Aorta (tissue), 5 donors: ENCODE data around the gene VTI1A. TPM values are rescaled to one million over a fixed set of nuclear protein-coding genes. Genes with fewer than 3 reads are reported as not detected.
A peak's percentile ranks its signal among the peaks of the same experiment; 100 is the strongest.

Experiments used
- ATAC-seq: fragments of 200-7000 bp; cut with Tn5 transposase; one replicate; pipeline ENCODE4 v1.9.1; 2022; ENCODE audit warnings: moderate library complexity; ENCODE audit not compliant: low FRiP score
- DNase-seq, 2 donors: peaks; one replicate each; pipeline ENCODE4 v3.0.0-alpha.2; 2020
- H3K27ac ChIP-seq, 2 donors: one replicate each; pipeline ENCODE4 v1.5.1; 2013; ENCODE audit warnings: low read length in 2 of 2, mild to moderate bottlenecking in 2 of 2, moderate library complexity in 2 of 2, control low read depth in 1 of 2, inconsistent platforms in 1 of 2, low read depth in 1 of 2
- H3K27me3 ChIP-seq, 2 donors: one replicate each; pipeline ENCODE4 v1.6.1; 2013; ENCODE audit warnings: control low read depth in 1 of 2, low read length in 1 of 2, mild to moderate bottlenecking in 1 of 2, moderate library complexity in 1 of 2; ENCODE audit not compliant: insufficient read depth in 2 of 2, control insufficient read depth in 1 of 2
- H3K36me3 ChIP-seq, 2 donors: one replicate each; pipeline ENCODE4 v1.6.1; 2013; ENCODE audit warnings: control low read depth in 1 of 2, low read length in 1 of 2, mild to moderate bottlenecking in 1 of 2; ENCODE audit not compliant: insufficient read depth in 2 of 2, control insufficient read depth in 1 of 2
- H3K4me1 ChIP-seq, 2 donors: one replicate each; pipeline ENCODE4 v1.6.1; 2013; ENCODE audit warnings: low read length in 2 of 2, control low read depth in 1 of 2, mild to moderate bottlenecking in 1 of 2, moderate library complexity in 1 of 2; ENCODE audit not compliant: insufficient read depth in 2 of 2, control insufficient read depth in 1 of 2
- H3K4me3 ChIP-seq, 2 donors: one replicate each; pipeline ENCODE4 v1.5.1; 2013; ENCODE audit warnings: low read length in 2 of 2, control low read depth in 1 of 2, mild to moderate bottlenecking in 1 of 2
- H3K9me3 ChIP-seq: one replicate; pipeline ENCODE4 v1.6.1; 2013; ENCODE audit warnings: mild to moderate bottlenecking, low read length; ENCODE audit not compliant: control insufficient read depth
- WGBS, 2 donors: extraction: QIAGEN DNeasy Blood & Tissue Kit; methylation state at CpG; one replicate each; pipeline ENCODE4 v1.1.7; 2013; 5-methylcytosine and 5-hydroxymethylcytosine counted together
- intact Hi-C, 2 donors: fragments of 100-400 bp; cut with DNase I; formaldehyde crosslinking; loops; one replicate each; pipeline versions ENCODE4 v1.14.2 to v1.15.0; 2022
- polyA plus RNA-seq, 2 donors: library from polyadenylated mRNA; stranded (reverse); fragments of 200-250 nt; gene quantifications; one replicate each; pipeline ENCODE4 v1.2.3, GENCODE V29; 2013
- total RNA-seq, 2 donors: library from RNA; stranded (reverse); fragmentation: NEBNext Ultra II Directional; extraction: Animal tissue kit (Norgen Biotek cat#: 25700); gene quantifications; one replicate each; pipeline ENCODE4 v1.2.1, GENCODE V29; 2021
- donor health status: healthy with polysubstance abuse.
- donor health status: Bipolar disorder and iron deficiency.
- donor health status: DM: no; HTN: no; CAD: no.
- donor health status: DM: no; HTN: no; CAD: no.
- donor health status: DM: yes; HTN: yes; CAD: no.

The VTI1A gene
- total and polyA plus RNA-seq, 4 donors: 8.6 to 43.1 (median 23.2) TPM

DNA sequence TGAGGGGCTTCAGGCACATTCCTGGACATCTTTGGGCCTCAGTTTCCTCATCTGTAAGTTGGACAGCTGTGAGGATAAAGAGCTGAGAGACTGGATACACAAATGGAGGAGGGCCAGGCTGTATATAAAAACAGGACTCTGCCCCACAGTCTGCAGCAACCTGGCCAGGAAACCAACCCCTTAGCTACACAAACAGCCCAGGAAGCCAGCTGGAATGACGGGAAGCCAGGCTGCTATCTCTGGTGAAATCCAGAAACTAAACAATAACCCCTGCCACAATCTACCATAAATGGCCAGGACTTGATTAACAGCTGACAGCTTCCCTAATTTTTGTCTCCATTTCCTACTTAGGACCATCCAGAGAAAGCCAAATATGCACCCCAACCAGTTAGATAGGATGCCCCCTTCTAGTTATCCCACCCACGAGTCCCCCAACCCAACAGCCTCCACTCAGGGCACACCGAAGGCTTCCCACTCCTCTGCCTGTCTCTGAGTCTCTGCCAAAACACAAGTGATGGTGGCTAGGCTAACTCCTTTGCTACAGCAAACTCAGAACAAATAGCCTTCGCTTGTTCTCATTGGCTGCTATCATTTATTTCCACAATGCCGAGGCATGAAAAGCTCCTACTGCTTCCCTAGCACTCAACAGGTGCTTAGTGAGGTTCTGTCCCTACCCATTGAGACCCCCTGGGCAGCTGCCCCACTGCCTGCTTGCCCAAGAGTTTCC lies 393.1 kb downstream of the VTI1A start:
- intact Hi-C loops: loop anchor here in 1 of 2 donors (10.0 kb wide), 1 partner anchor 45 kb away; no protein-coding TSS in a partner anchor
- no peak overlapping the region for H3K4me3 ChIP-seq
- no peak for ATAC-seq
- 91 to 94% methylated on average over 5 of the region's 5 CpGs for WGBS, 2 donors
- no peak for DNase-seq
- no peaks in the 10 kb centered on the region for H3K36me3 ChIP-seq
- no peak overlapping the region for H3K27ac ChIP-seq
- no peaks in the 10 kb centered on the region for H3K4me1 ChIP-seq
- H3K9me3 ChIP-seq: no peaks in the 10 kb centered on the region
- H3K27me3 ChIP-seq: no peaks in the 10 kb centered on the region

DNA sequence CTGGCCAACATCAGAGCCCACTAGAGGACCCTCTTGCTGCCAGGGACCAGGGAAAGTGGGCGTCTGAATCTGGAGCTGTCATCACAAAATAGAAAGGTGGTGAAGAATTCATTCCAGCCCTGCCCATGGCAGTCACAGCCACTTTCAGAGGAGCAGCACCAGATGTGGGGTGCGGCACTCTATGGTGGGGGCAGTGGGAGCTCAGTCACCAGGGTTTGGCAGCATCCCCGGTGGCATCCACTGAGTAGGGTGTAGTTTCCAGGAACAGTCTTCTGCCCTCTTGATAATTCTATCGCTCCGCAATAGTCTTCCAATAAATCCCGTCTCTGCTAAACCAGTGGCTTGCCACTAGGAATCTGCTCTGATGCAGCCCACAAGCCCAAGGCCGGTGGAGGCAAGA lies 394.5 kb downstream of the VTI1A start:
- Histone ChIP-seq H3K4me3 (no peak overlapping the region), H3K4me1 (no peaks in the 10 kb centered on the region), H3K27me3 (no peaks in the 10 kb centered on the region), H3K36me3 (no peaks in the 10 kb centered on the region), H3K27ac (no peak overlapping the region), H3K9me3 (no peaks in the 10 kb centered on the region)
- DNase-seq (no peak), ATAC-seq (no peak)
- intact Hi-C loops: no loop called here
- WGBS, 2 donors: 92 to 96% methylated on average over 7 of the region's 7 CpGs

DNA sequence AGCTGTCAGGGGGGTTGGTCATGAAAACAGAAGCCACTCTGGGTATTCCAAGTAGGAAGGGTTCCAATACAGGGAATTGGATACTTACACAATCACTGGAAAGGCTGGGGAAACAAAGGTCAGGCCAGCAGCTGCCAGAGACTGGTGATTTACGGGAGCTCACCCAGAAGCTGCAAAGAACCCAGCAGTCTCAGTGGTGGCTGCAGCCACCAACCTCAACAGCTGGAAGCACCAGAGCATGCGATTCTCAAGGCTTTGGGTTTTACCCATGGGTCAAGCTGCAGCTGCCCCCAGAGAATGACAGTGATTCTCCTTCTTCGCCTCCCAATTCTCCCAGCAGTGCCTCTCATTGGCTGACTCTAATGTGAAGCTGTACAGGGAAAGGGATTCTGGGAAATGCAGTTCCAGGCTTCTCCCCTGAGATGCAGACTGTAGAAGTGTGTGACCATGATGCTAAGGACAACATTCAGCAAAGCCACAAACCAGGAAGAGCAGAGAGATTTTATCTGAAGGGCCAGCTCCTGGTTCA lies 395.9 kb downstream of the VTI1A start:
- 79% methylated on average over 3 of the region's 3 CpGs for WGBS, 2 donors
- peaks cover 2% of the 10 kb centered on the region for H3K9me3 ChIP-seq
- peak; percentile 40 for ATAC-seq

DNA sequence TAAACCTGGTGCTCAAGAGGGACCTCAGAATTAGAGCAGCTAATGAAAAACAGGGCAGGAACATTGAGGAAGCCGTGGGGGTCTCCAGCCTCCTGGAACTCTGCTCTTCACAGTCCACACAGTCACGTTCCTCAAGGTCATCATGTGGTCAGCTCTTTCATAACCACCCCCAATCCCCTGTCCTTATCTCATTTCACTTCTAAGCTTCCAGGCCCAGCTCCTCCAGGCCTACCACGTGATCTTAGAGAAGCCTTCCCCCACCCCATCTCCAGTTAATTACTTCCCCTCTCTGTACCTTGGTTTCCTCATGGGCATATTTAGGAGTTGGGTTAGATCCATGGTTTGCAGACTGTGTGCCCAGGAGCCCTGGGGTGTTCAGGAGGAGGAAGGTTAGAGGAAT lies 396.6 kb downstream of the VTI1A start:
- no peak overlapping the region for H3K4me3 ChIP-seq
- DNase-seq (no peak), ATAC-seq (no peak)
- no peaks in the 10 kb centered on the region for H3K36me3 ChIP-seq
- H3K27ac ChIP-seq: no peak overlapping the region
- peaks cover 2% of the 10 kb centered on the region for H3K9me3 ChIP-seq
- H3K27me3 ChIP-seq: no peaks in the 10 kb centered on the region
- H3K4me1 ChIP-seq: no peaks in the 10 kb centered on the region
- WGBS, 2 donors: 84 to 85% methylated on average over 3 of the region's 3 CpGs
- intact Hi-C loops: no loop called here

More for the DNA sequence above, 395.9 kb downstream of the VTI1A start:
- H3K4me3 ChIP-seq: no peak overlapping the region
- no peaks in the 10 kb centered on the region for H3K27me3 ChIP-seq
- no peak for DNase-seq
- H3K4me1 ChIP-seq: no peaks in the 10 kb centered on the region
- H3K36me3 ChIP-seq: no peaks in the 10 kb centered on the region
- no peak overlapping the region for H3K27ac ChIP-seq
- intact Hi-C loops: no loop called here

GRCh38 chr10:112844681-112845544 lies 397.9 kb downstream of the VTI1A start:
- 86 to 94% methylated on average over 27 of the region's 27 CpGs for WGBS, 2 donors
- H3K27me3 ChIP-seq: no peaks in the 10 kb centered on the region

GRCh38 chr10:112847778-112848177 lies 400.8 kb downstream of the VTI1A start:
- 98 to 99% methylated on average over 2 of the region's 2 CpGs for WGBS, 2 donors
- intact Hi-C loops: no loop called here
- Histone ChIP-seq H3K27me3 (no peaks in the 10 kb centered on the region), H3K4me1 (no peaks in the 10 kb centered on the region), H3K27ac (no peak overlapping the region), H3K36me3 (no peaks in the 10 kb centered on the region), H3K9me3 (peaks cover 2% of the 10 kb centered on the region), H3K4me3 (no peak overlapping the region)
- DNase-seq (no peak), ATAC-seq (no peak)

More at GRCh38 chr10:112844681-112845544, 397.9 kb downstream of the VTI1A start:
- H3K4me3 ChIP-seq: no peak overlapping the region
- H3K4me1 ChIP-seq: no peaks in the 10 kb centered on the region
- no peak overlapping the region for H3K27ac ChIP-seq
- H3K9me3 ChIP-seq: peaks cover 2% of the 10 kb centered on the region
- intact Hi-C loops: no loop called here
- H3K36me3 ChIP-seq: no peaks in the 10 kb centered on the region
- ATAC-seq: no peak
- DNase-seq: no peak

DNA sequence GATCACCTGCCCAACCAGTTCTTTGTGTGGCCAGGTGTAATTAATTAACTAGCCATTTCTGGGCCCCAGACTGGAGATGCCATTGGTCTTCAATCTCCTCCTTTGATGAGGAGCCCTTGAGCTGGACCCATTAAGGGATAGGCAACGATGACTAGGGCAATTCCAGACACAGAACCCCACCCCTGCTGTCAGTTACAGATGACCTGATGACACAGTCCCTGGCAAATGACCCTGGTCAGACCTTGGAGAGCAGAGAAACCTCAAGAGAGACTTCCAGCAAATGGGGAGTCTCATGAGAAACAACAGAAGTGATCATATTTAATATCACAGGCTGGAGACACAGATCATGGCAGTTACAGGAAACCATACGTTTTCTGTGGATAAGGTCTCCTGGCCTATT lies 401.2 kb downstream of the VTI1A start:
- no peaks in the 10 kb centered on the region for H3K36me3 ChIP-seq
- H3K4me3 ChIP-seq: no peak overlapping the region
- H3K27ac ChIP-seq: no peak overlapping the region
- ATAC-seq (no peak), DNase-seq (no peak)
- no peaks in the 10 kb centered on the region for H3K27me3 ChIP-seq
- peaks cover 2% of the 10 kb centered on the region for H3K9me3 ChIP-seq
- intact Hi-C loops: no loop called here
- WGBS, 2 donors: 83 to 91% methylated on average over 2 of the region's 2 CpGs
- no peaks in the 10 kb centered on the region for H3K4me1 ChIP-seq

GRCh38 chr10:112848868-112849430 lies 401.9 kb downstream of the VTI1A start:
- WGBS, 2 donors: 93 to 98% methylated on average over 3 of the region's 3 CpGs
- no peaks in the 10 kb centered on the region for H3K27me3 ChIP-seq
- H3K36me3 ChIP-seq: no peaks in the 10 kb centered on the region
- no peak overlapping the region for H3K4me3 ChIP-seq
- H3K9me3 ChIP-seq: peaks cover 2% of the 10 kb centered on the region
- intact Hi-C loops: no loop called here
- DNase-seq (no peak), ATAC-seq (no peak)
- H3K4me1 ChIP-seq: no peaks in the 10 kb centered on the region
- H3K27ac ChIP-seq: no peak overlapping the region
